NCI-H187 (cell line): Measurements from ENCODE around the gene UQCRC1.
"Not testable (repeated sequence)": the region's sequence is repeated elsewhere in the genome, so short reads cannot be mapped to it uniquely, and the experiment has no call there.

ENCODE experiments used
- DNase-seq, 2 experiments: peaks; one replicate each; lab custom pipeline; 2025; lab: John Stamatoyannopoulos, UW

Gene UQCRC1

DNA sequence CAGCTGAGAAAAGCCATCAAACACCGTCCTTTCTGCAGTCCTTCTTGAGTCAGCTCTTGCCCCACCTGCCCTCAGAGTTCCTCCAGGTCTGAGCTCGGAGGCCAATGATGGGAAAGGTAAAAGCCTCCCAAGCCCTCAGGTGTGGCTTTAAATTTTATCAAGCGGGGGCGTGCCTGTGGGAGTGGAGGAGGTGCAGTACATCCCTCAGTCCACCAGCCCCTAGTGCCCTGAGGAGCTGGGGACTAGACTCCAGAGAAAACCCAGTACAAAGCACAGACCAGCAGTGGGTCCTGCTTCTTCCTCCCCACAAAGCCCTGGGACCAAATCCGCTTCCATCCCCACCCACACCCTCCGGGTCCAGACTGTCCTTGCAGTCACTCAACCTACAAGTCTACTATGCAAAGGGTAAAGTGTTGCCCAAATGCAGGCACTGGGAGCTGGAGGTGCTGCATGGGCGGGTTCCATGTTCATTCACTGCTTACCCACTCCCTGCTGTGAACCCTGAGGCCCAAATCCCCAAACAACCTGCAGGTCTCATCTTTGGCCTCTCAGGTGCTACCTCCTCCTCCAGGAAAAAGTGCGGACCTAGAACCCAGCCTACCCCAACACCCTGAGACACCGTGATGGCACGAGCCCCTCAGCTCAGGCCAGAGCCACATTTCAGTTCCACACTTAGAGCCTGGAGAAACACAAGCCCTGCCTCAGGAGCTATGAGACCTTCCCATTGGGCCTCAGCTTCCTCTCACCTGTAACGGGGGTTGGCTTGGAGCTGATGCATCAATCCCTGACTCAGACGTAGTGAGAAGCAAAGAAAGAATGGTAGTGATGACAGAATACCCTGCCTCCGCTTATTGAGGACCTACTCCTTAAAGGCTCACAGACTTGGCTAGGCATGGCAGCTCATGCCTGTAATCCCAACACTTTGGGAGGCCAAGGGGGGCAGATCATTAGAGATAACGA, 55.3 kb downstream of the UQCRC1 start:
- DNase-seq, result no peak

- DNase-seq, result no peak
These were observed 56.1 kb downstream of the UQCRC1 start for GRCh38 chr3:48553361-48553760.

DNA sequence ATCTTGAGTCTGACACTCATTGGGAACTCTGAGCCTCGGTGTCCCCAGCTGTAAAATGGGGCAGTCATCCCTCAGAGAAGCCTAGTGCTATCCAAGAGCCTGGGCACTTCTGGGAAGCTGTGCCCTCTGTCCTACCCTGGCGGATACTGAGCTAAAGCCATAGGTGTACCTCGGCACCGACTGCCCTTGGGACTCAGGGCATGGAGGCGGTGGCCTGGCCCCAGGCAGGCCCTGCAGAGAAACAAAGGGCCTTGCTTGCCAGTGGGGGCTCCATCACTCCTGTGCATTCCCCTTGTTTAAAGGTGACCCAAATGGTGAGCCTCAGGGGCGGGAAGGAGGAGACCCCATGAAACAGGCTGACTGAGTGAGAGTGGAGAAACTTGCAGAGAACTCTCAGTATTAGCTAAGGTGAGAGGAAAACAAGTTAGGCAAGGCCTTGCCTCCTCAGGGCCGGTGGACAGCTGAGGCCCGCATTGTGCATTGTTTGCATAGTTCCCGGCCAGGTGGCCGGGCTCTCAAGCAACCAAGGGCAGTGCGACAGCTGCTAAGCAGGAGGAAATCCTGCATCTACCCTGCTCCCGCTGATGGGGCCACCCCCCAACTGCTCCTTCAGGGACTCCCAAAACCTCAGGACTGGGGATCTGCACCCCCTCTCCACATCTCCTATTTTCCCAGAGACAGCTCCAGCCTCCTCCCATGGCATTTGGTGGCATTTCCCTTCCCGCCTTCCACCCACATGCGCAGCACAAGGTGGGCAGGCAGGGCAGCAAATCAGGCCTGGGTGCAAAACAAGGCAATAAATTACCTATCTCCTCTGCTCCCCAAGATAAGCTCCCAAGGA, 57.1 kb downstream of the UQCRC1 start:
- no peak for DNase-seq

GRCh38 chr3:48551651-48552050, 57.8 kb downstream of the UQCRC1 start:
- DNase-seq, result not testable (repeated sequence)
